Prostate gland (tissue), 2 donors: ENCODE measurements around the gene FSD1L. TPM values are rescaled to one million over a fixed set of nuclear protein-coding genes. Genes with fewer than 3 reads are reported as not detected.

ENCODE experiments used
- DNase-seq: peaks from one replicate; pipeline ENCODE4 v3.0.0-alpha.2; 2019; ENCODE audit warnings: low spot score
- H3K27ac ChIP-seq, 2 donors: fragments of 200-600 bp; sonication (generic); 2 replicates each; pipeline ENCODE4 v1.5.1; 2017 to 2019
- H3K27me3 ChIP-seq: fragments of 200-600 bp; sonication (generic); replicated peaks from 2 replicates; pipeline ENCODE4 v1.5.1; 2019; ENCODE audit not compliant: insufficient read depth
- H3K36me3 ChIP-seq, 2 donors: fragments of 200-600 bp; sonication (generic); 1 replicate in 1 of 2; 2 replicates in 1 of 2; pipeline versions ENCODE4 v1.5.1 to v1.8.1; 2017 to 2019
- H3K4me1 ChIP-seq: fragments of 200-600 bp; sonication (generic); replicated peaks from 2 replicates; pipeline ENCODE4 v1.5.1; 2019
- H3K4me3 ChIP-seq, 2 donors: fragments of 200-600 bp; sonication (generic); 2 replicates each; pipeline ENCODE4 v1.5.1; 2017 to 2019
- H3K9me3 ChIP-seq: fragments of 200-600 bp; sonication (generic); 2 replicates; pipeline ENCODE4 v1.5.1; 2017
- CTCF ChIP-seq, 4 experiments: fragments of 200-600 bp in 2 of 4; fragments of 450-650 bp in 2 of 4; sonication (generic) in 2 of 4; IDR thresholded peaks; 1 replicate in 3 of 4; 2 replicates in 1 of 4; pipeline ENCODE4 v1.5.1; 2016 to 2019; ENCODE audit warnings: antibody characterized with exemption in 4 of 4, mild to moderate bottlenecking in 2 of 4, moderate library complexity in 2 of 4
- POLR2A ChIP-seq: fragments of 450-650 bp; IDR thresholded peaks from one replicate; pipeline ENCODE4 v1.6.1; 2016; ENCODE audit warnings: antibody characterized with exemption, mild to moderate bottlenecking
- POLR2AphosphoS5 ChIP-seq: sonication (generic); formaldehyde crosslinking; IDR thresholded peaks from one replicate; pipeline ENCODE4 v1.6.1; 2017; ENCODE audit warnings: antibody characterized with exemption
- WGBS: methylation state at CpG from one replicate; pipeline ENCODE4 v1.1.5; 2018; 5-methylcytosine and 5-hydroxymethylcytosine counted together
- intact Hi-C: fragments of 100-400 bp; cut with DNase I; formaldehyde crosslinking; loops from one replicate; pipeline ENCODE4 v1.14.2; 2022
- total RNA-seq, 2 donors: library from RNA; depleted of rRNA; stranded (reverse); fragments of >200 nt; gene quantifications; one replicate each; pipeline ENCODE4 v1.1.0, GENCODE V29; 2016

The FSD1L gene
- total RNA-seq, 2 donors from 2014 or later = 1.6 to 4.8 TPM

- H3K4me3 ChIP-seq = peak overlapping the region; percentile 57 to 92
- intact Hi-C loops = no loop called here
- H3K4me1 ChIP-seq = no peaks in the 10 kb centered on the region
- no peaks in the 10 kb centered on the region for H3K36me3 ChIP-seq
- no peak for DNase-seq
- no peaks in the 10 kb centered on the region for H3K9me3 ChIP-seq
- 16% methylated on average over 16 of the region's 16 CpGs for WGBS
- H3K27ac ChIP-seq = peak overlapping the region; percentile 60 to 64
- H3K27me3 ChIP-seq = no peaks in the 10 kb centered on the region
- TF ChIP-seq CTCF (IDR thresholded peaks at IDR 0.05) (no peak), POLR2A (no peak), POLR2AphosphoS5 (no peak)
Measured at GRCh38 chr9:105447386-105447813, 434 bp upstream of the FSD1L start.

GRCh38 chr9:105449081-105449480 lies 1.2 kb downstream of the FSD1L start:
- H3K27me3 ChIP-seq = no peaks in the 10 kb centered on the region
- DNase-seq = no peak
- no peaks in the 10 kb centered on the region for H3K36me3 ChIP-seq
- no peak for TF ChIP-seq CTCF (IDR thresholded peaks at IDR 0.05)
- TF ChIP-seq POLR2AphosphoS5 = no peak
- no peak for TF ChIP-seq POLR2A
- H3K9me3 ChIP-seq = no peaks in the 10 kb centered on the region
- peak overlapping the region in 1 of 2 donors; percentile 60 for H3K27ac ChIP-seq
- intact Hi-C loops = no loop called here
- no peak overlapping the region for H3K4me3 ChIP-seq
- WGBS = 35% methylated on average over 2 of the region's 2 CpGs
- H3K4me1 ChIP-seq = no peaks in the 10 kb centered on the region

GRCh38 chr9:105452185-105452584 lies 4.4 kb downstream of the FSD1L start:
- Histone ChIP-seq H3K27ac (no peak overlapping the region), H3K9me3 (no peaks in the 10 kb centered on the region), H3K27me3 (no peaks in the 10 kb centered on the region), H3K4me3 (no peak overlapping the region), H3K36me3 (no peaks in the 10 kb centered on the region), H3K4me1 (no peaks in the 10 kb centered on the region)
- WGBS = 96% methylated on average over 3 of the region's 3 CpGs
- DNase-seq = no peak
- intact Hi-C loops = no loop called here
- TF ChIP-seq POLR2AphosphoS5 = no peak
- no peak for TF ChIP-seq POLR2A
- no peak for TF ChIP-seq CTCF (IDR thresholded peaks at IDR 0.05)

- H3K4me3 ChIP-seq = no peak overlapping the region
- no peak for TF ChIP-seq POLR2A
- TF ChIP-seq CTCF (IDR thresholded peaks at IDR 0.05) = no peak
- TF ChIP-seq POLR2AphosphoS5 = no peak
- no peaks in the 10 kb centered on the region for H3K9me3 ChIP-seq
- no peak for DNase-seq
- H3K27me3 ChIP-seq = no peaks in the 10 kb centered on the region
- WGBS = 34% methylated on average over 2 of the region's 2 CpGs
- no peaks in the 10 kb centered on the region for H3K4me1 ChIP-seq
- no peak overlapping the region for H3K27ac ChIP-seq
- H3K36me3 ChIP-seq = no peaks in the 10 kb centered on the region
- intact Hi-C loops = no loop called here
Measured at GRCh38 chr9:105455836-105456475, 8.1 kb downstream of the FSD1L start.
